Chondrocyte (in vitro differentiated cells): ENCODE results near the gene ARSB. TPM values are rescaled to one million over a fixed set of nuclear protein-coding genes. Genes with fewer than 3 reads are reported as not detected.
"Not testable (repeated sequence)": the region's sequence is repeated elsewhere in the genome, so short reads cannot be mapped to it uniquely, and the experiment has no call there.

Experiments
- DNase-seq: peaks from one replicate; pipeline ENCODE4 v3.0.0; 2021; ENCODE audit warnings: mixed read lengths, low spot score
- H3K27ac Mint-ChIP-seq: one replicate; pipeline ENCODE4 v1.8.0; 2021; ENCODE audit warnings: mild to moderate bottlenecking, moderate library complexity, mixed read lengths; ENCODE audit not compliant: unreplicated experiment
- H3K27me3 Mint-ChIP-seq: 2 replicates; pipeline ENCODE4 v1.8.0; 2021; ENCODE audit warnings: low read depth, mixed read lengths
- H3K36me3 Mint-ChIP-seq: 2 replicates; pipeline ENCODE4 v1.8.0; 2021; ENCODE audit warnings: low read depth, mixed read lengths
- H3K4me1 Mint-ChIP-seq: 2 replicates; pipeline ENCODE4 v1.8.0; 2021; ENCODE audit warnings: low read depth, mild to moderate bottlenecking, mixed read lengths
- H3K4me3 Mint-ChIP-seq: one replicate; pipeline ENCODE4 v1.8.0; 2021; ENCODE audit warnings: mild to moderate bottlenecking, moderate library complexity, mixed read lengths; ENCODE audit not compliant: unreplicated experiment
- H3K9me3 Mint-ChIP-seq: 2 replicates; pipeline ENCODE4 v1.8.0; 2021; ENCODE audit warnings: low read depth, mixed read lengths
- CTCF ChIP-seq: fragments of 200-600 bp; sonication (generic); IDR thresholded peaks from 2 replicates; pipeline ENCODE4 v1.5.0; 2021; ENCODE audit warnings: antibody characterized with exemption, mild to moderate bottlenecking, moderate library complexity
- total RNA-seq: library from RNA; stranded (reverse); gene quantifications from 3 replicates; pipeline ENCODE4 v1.2.1, GENCODE V29; 2021

Gene ARSB
- total RNA-seq, 1 donor from 2014 or later: 45.1 TPM

GRCh38 chr5:78738104-78738503 is 247.0 kb downstream of the ARSB start:
- DNase-seq: no peak
- peaks cover 15% of the 10 kb centered on the region for H3K4me1 Mint-ChIP-seq
- H3K9me3 Mint-ChIP-seq: no peaks in the 10 kb centered on the region
- H3K36me3 Mint-ChIP-seq: no peaks in the 10 kb centered on the region
- H3K27me3 Mint-ChIP-seq: no peaks in the 10 kb centered on the region
- no peak overlapping the region for H3K4me3 Mint-ChIP-seq
- no peak for TF ChIP-seq CTCF
- H3K27ac Mint-ChIP-seq: no peak overlapping the region

- no peaks in the 10 kb centered on the region for H3K36me3 Mint-ChIP-seq
- no peaks in the 10 kb centered on the region for H3K27me3 Mint-ChIP-seq
- peaks cover 14% of the 10 kb centered on the region for H3K4me1 Mint-ChIP-seq
- no peak overlapping the region for H3K4me3 Mint-ChIP-seq
- H3K27ac Mint-ChIP-seq: no peak overlapping the region
- H3K9me3 Mint-ChIP-seq: no peaks in the 10 kb centered on the region
- TF ChIP-seq CTCF: no peak
- DNase-seq: no peak
These were observed 249.2 kb downstream of the ARSB start for GRCh38 chr5:78735834-78736463.

GRCh38 chr5:78734950-78735349 is 250.2 kb downstream of the ARSB start:
- Mint-ChIP-seq H3K4me1 (peaks cover 12% of the 10 kb centered on the region), H3K4me3 (no peak overlapping the region), H3K27ac (no peak overlapping the region), H3K9me3 (peaks cover 3% of the 10 kb centered on the region), H3K27me3 (no peaks in the 10 kb centered on the region), H3K36me3 (no peaks in the 10 kb centered on the region)
- no peak for DNase-seq
- TF ChIP-seq CTCF: no peak

GRCh38 chr5:78734094-78734845 is 250.8 kb downstream of the ARSB start:
- no peak for DNase-seq
- Mint-ChIP-seq H3K27ac (peak overlapping the region; percentile 17), H3K9me3 (peaks cover 3% of the 10 kb centered on the region), H3K4me1 (peaks cover 12% of the 10 kb centered on the region), H3K27me3 (no peaks in the 10 kb centered on the region), H3K4me3 (no peak overlapping the region), H3K36me3 (no peaks in the 10 kb centered on the region)
- no peak for TF ChIP-seq CTCF

GRCh38 chr5:78732721-78733120 is 252.4 kb downstream of the ARSB start:
- not testable (repeated sequence) for H3K9me3 Mint-ChIP-seq, H3K27ac Mint-ChIP-seq, H3K27me3 Mint-ChIP-seq, DNase-seq, H3K4me3 Mint-ChIP-seq, H3K36me3 Mint-ChIP-seq
- peaks cover 12% of the 10 kb centered on the region for H3K4me1 Mint-ChIP-seq
